Small intestine (tissue), 7 donors: ENCODE results near the gene TBC1D1. TPM values are rescaled to one million over a fixed set of nuclear protein-coding genes. Genes with fewer than 3 reads are reported as not detected.

Experiments used
- DNase-seq, 2 donors: peaks; one replicate each; pipeline versions ENCODE4 v3.0.0 to v3.0.0-alpha.2; 2013
- FAIRE-seq: peaks from 2 replicates; lab custom pipeline; 2012; peaks lifted over from hg19 to GRCh38; lab: Jason Lieb, UNC
- H3K27ac ChIP-seq, 3 donors: one replicate each; pipeline ENCODE4 v1.5.1; 2013; ENCODE audit warnings: low read length in 2 of 3, mild to moderate bottlenecking in 2 of 3, control low read depth in 1 of 3, inconsistent platforms in 1 of 3, low read depth in 1 of 3, moderate library complexity in 1 of 3
- H3K27me3 ChIP-seq, 3 donors: one replicate each; pipeline ENCODE4 v1.6.1; 2013; ENCODE audit warnings: low read length in 3 of 3, inconsistent platforms in 1 of 3; ENCODE audit not compliant: control insufficient read depth in 3 of 3, insufficient read depth in 3 of 3
- H3K36me3 ChIP-seq, 3 donors: one replicate each; pipeline ENCODE4 v1.6.1; 2013; ENCODE audit warnings: low read length in 3 of 3, inconsistent platforms in 1 of 3, low read depth in 1 of 3, mild to moderate bottlenecking in 1 of 3, moderate library complexity in 1 of 3; ENCODE audit not compliant: control insufficient read depth in 3 of 3, insufficient read depth in 2 of 3
- H3K4me1 ChIP-seq, 3 donors: one replicate each; pipeline ENCODE4 v1.6.1; 2013; ENCODE audit warnings: low read length in 2 of 3, inconsistent platforms in 1 of 3, low read depth in 1 of 3, mild to moderate bottlenecking in 1 of 3, moderate library complexity in 1 of 3; ENCODE audit not compliant: control insufficient read depth in 3 of 3, insufficient read depth in 2 of 3
- H3K4me3 ChIP-seq, 3 donors: one replicate each; pipeline ENCODE4 v1.5.1; 2013; ENCODE audit warnings: low read length in 3 of 3, control low read depth in 1 of 3, inconsistent platforms in 1 of 3, low read depth in 1 of 3, mild to moderate bottlenecking in 1 of 3, moderate library complexity in 1 of 3
- H3K9me3 ChIP-seq, 2 donors: one replicate each; pipeline ENCODE4 v1.6.1; 2013; ENCODE audit warnings: low read depth in 1 of 2, low read length in 1 of 2; ENCODE audit not compliant: control insufficient read depth in 2 of 2, insufficient read depth in 1 of 2
- WGBS, 3 donors: extraction: QIAGEN DNeasy Blood & Tissue Kit; methylation state at CpG; one replicate each; pipeline ENCODE4 v1.1.7; 2013; 5-methylcytosine and 5-hydroxymethylcytosine counted together
- polyA plus RNA-seq, 4 donors: library from polyadenylated mRNA; stranded (reverse) in 3 of 4; unstranded in 1 of 4; fragments of 200-250 nt in 3 of 4; fragments of 120-200 nt in 1 of 4; gene quantifications; one replicate each; pipeline versions ENCODE4 v1.2.1 to v1.2.3, GENCODE V29; 2013
- donor health status: healthy with polysubstance abuse.
- donor health status: control.
- donor health status: control.
- donor health status: Bipolar disorder and iron deficiency.
- donor health status: healthy.

Gene TBC1D1
- polyA plus RNA-seq, 4 donors: 38.3 to 118 (median 41.5) TPM

GRCh38 chr4:37946503-37947179, 55.8 kb downstream of the TBC1D1 start:
- H3K4me3 ChIP-seq: no peak overlapping the region
- no peaks in the 10 kb centered on the region for H3K9me3 ChIP-seq
- no peak overlapping the region for H3K27ac ChIP-seq
- no peaks in the 10 kb centered on the region for H3K36me3 ChIP-seq
- 84 to 95% (median 91%) methylated on average over 10 of the region's 10 CpGs for WGBS, 3 donors
- no peak for FAIRE-seq
- no peaks in the 10 kb centered on the region for H3K4me1 ChIP-seq
- no peak for DNase-seq
- no peaks in the 10 kb centered on the region for H3K27me3 ChIP-seq

DNA sequence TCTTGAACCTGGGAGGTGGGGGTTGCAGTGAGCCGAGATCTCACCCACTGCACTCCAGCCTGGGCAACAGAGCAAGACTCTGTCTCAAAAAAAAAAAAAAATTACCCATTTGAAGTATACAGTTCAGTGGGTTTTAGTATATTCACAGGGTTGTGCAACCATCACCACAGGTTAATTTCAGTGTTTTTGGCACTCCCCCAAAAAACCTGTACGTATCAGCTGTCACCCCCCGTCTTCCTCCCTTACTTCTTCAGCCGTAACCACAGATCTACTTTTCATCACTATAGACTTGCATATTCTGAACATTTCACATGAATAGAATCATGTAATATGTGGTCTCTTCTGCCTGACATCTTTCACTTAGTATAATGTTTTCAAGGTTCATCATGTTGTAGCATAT, 57.7 kb downstream of the TBC1D1 start:
- Histone ChIP-seq H3K36me3 (no peaks in the 10 kb centered on the region), H3K27ac (no peak overlapping the region), H3K27me3 (no peaks in the 10 kb centered on the region), H3K4me1 (no peaks in the 10 kb centered on the region), H3K9me3 (no peaks in the 10 kb centered on the region), H3K4me3 (no peak overlapping the region)
- DNase-seq (no peak), FAIRE-seq (no peak)
- 80 to 95% (median 81%) methylated on average over 4 of the region's 4 CpGs for WGBS, 3 donors

DNA sequence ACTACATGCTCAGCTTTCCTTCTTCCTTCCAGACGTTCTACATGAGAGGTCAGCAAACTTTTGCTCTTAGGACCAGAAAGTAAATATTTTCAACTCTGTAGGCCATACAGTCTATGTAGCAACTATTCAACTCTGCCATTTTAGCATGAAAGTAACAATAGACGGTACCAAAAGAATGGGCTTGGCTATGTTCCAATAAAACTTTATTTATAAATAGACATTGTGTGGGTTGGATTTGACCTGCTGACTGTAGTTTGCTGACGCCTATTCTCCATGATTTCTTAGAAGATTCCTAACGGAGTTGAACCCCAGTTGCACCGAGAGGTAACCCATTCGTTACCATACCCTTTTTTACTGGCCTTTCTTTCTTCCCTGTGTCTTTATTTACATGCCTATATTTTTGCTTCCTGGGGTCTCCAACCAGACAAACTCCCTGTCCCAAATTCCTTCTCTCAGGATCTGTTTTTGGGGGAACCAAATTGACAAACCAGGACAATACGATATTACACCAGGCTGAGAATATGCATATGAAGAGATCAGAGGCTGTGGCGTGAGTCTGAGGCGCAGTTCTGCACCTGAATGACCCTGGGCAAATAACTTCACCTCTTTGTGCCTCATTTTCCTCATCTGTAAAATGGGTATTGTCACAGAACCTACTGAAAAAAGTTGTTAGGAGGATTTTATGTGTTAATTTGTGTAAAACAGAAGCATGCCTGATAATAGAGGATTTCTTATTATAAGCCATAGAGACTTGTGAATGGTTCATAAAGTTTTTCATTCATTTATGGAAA, 58.9 kb downstream of the TBC1D1 start:
- Histone ChIP-seq H3K27me3 (no peaks in the 10 kb centered on the region), H3K9me3 (no peaks in the 10 kb centered on the region), H3K27ac (no peak overlapping the region), H3K4me1 (no peaks in the 10 kb centered on the region), H3K36me3 (no peaks in the 10 kb centered on the region), H3K4me3 (no peak overlapping the region)
- DNase-seq (no peak), FAIRE-seq (no peak)
- 81 to 94% (median 87%) methylated on average over 9 of the region's 9 CpGs for WGBS, 3 donors

GRCh38 chr4:37951461-37952352, 60.8 kb downstream of the TBC1D1 start:
- no peak overlapping the region for H3K27ac ChIP-seq
- WGBS, 3 donors: 82 to 91% (median 90%) methylated on average over 10 of the region's 10 CpGs
- H3K36me3 ChIP-seq: no peaks in the 10 kb centered on the region
- no peaks in the 10 kb centered on the region for H3K9me3 ChIP-seq
- no peak overlapping the region for H3K4me3 ChIP-seq
- DNase-seq (no peak), FAIRE-seq (no peak)
- H3K4me1 ChIP-seq: no peaks in the 10 kb centered on the region
- H3K27me3 ChIP-seq: no peaks in the 10 kb centered on the region

DNA sequence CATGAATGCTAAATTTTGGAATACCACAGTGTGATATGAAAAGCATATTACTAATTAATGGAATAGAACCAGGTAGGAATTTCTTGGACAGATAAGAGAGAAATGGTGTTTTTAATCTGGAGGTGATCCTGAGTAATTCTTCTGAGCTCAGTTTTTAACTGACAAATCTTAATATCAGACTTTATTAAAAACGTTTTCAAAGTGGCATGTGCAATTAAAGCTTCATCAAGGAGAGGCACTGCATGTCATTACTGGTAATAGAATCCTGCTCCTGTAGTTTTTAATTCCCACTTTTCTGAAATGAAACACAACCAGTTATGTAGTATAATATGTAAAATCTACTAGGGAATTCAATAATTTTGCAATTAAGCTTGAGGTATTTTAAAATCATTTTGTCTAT, 62.3 kb downstream of the TBC1D1 start:
- no peak overlapping the region for H3K27ac ChIP-seq
- H3K36me3 ChIP-seq: no peaks in the 10 kb centered on the region
- no peaks in the 10 kb centered on the region for H3K4me1 ChIP-seq
- 37 to 44% (median 43%) methylated on average over 1 of the region's 1 CpG for WGBS, 3 donors
- DNase-seq (no peak), FAIRE-seq (no peak)
- no peaks in the 10 kb centered on the region for H3K27me3 ChIP-seq
- no peak overlapping the region for H3K4me3 ChIP-seq
- no peaks in the 10 kb centered on the region for H3K9me3 ChIP-seq

DNA sequence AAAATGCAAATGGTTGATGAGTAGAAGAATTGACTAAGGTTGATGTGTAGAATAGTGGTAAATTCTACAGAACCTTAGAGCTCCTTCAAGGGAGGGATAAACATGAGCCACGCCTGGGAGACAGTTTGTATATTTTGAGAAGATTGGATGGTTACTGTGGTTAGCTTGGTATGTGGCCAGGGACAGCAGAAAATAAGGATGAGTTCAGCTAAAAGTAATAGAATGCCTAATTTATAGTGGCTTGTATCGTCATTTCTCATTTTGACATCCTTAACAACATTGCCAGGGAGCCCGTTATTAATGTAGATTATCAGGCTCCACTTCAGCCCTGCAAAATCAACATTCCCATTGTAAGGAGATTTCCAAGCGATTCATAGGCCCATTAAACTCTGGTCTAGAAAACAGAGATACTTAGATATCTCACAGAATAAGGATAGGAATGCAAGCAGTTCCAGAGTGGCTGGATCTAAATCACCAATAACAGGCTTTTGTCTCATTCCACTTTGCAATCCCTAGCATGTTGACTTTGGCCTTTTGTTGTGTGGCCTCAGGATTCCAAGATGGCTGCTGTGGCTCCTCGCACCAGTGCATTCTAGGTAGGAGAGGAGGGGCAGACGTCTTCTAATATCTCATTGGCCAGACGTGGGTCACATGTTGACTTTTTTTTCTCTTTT, 62.9 kb downstream of the TBC1D1 start:
- DNase-seq (no peak), FAIRE-seq (no peak)
- no peaks in the 10 kb centered on the region for H3K9me3 ChIP-seq
- no peak overlapping the region for H3K27ac ChIP-seq
- H3K4me1 ChIP-seq: no peaks in the 10 kb centered on the region
- 77 to 86% (median 78%) methylated on average over 7 of the region's 7 CpGs for WGBS, 3 donors
- H3K36me3 ChIP-seq: no peaks in the 10 kb centered on the region
- H3K27me3 ChIP-seq: no peaks in the 10 kb centered on the region
- H3K4me3 ChIP-seq: no peak overlapping the region

- Histone ChIP-seq H3K27ac (no peak overlapping the region), H3K27me3 (no peaks in the 10 kb centered on the region), H3K4me3 (no peak overlapping the region), H3K36me3 (no peaks in the 10 kb centered on the region), H3K9me3 (no peaks in the 10 kb centered on the region), H3K4me1 (no peaks in the 10 kb centered on the region)
- no peak for DNase-seq
- FAIRE-seq: no peak
- 70 to 81% (median 81%) methylated on average over 4 of the region's 4 CpGs for WGBS, 3 donors
Measured at GRCh38 chr4:37956941-37957340, 66.1 kb downstream of the TBC1D1 start.

GRCh38 chr4:37958932-37959331, 68.0 kb downstream of the TBC1D1 start:
- Histone ChIP-seq H3K9me3 (no peaks in the 10 kb centered on the region), H3K36me3 (no peaks in the 10 kb centered on the region), H3K4me1 (no peaks in the 10 kb centered on the region), H3K27me3 (no peaks in the 10 kb centered on the region), H3K4me3 (no peak overlapping the region), H3K27ac (no peak overlapping the region)
- WGBS, 3 donors: 65 to 86% (median 85%) methylated on average over 6 of the region's 6 CpGs
- no peak for DNase-seq
- no peak for FAIRE-seq
